ENCODE measurements around the gene FCAR.
"Not testable (repeated sequence)": the region's sequence is repeated elsewhere in the genome, so short reads cannot be mapped to it uniquely, and the experiment has no call there.

DNA sequence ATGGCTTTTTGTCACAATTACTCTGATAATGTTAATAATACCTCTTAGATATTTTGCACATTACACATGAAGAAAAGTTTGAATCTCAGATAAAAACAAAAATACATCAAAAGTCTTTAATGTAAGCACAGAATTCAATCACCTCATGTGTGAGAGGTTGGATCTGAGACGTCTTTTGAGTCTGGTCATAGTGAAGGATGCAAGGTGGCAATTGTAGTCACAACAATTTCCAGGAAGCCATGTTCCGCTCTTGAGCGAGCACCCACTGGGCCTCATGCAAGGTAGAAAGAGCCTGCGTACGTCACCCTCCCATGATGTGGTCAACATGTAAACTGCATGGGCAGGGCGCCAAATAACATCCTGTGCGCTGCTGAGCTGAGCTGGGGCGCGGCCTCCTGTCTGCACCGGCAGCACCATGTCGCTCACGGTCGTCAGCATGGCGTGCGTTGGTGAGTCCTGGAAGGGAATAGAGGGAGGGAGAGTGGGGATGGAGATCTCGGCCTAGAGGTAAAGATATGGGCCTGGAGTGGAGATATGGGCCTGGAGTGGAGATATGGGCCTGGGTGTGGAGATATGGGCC is 23.9 kb upstream of the FCAR start, which contains the start of gene KIR3DL2:
- TF ChIP-seq, protein P1, sequence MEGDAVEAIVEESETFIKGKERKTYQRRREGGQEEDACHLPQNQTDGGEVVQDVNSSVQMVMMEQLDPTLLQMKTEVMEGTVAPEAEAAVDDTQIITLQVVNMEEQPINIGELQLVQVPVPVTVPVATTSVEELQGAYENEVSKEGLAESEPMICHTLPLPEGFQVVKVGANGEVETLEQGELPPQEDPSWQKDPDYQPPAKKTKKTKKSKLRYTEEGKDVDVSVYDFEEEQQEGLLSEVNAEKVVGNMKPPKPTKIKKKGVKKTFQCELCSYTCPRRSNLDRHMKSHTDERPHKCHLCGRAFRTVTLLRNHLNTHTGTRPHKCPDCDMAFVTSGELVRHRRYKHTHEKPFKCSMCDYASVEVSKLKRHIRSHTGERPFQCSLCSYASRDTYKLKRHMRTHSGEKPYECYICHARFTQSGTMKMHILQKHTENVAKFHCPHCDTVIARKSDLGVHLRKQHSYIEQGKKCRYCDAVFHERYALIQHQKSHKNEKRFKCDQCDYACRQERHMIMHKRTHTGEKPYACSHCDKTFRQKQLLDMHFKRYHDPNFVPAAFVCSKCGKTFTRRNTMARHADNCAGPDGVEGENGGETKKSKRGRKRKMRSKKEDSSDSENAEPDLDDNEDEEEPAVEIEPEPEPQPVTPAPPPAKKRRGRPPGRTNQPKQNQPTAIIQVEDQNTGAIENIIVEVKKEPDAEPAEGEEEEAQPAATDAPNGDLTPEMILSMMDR (IDR thresholded peaks at IDR 0.05; ENCODE audit: low read depth, low read length, poor library complexity, severe bottlenecking): not testable (repeated sequence)
- not testable (repeated sequence) for TF ChIP-seq EZH2phosphoT487 (IDR thresholded peaks at IDR 0.05; ENCODE audit: borderline replicate concordance, low read length)

Measured in DOHH2 (cell line).